ENCODE measurements around the gene NHS. TPM values are rescaled to one million over a fixed set of nuclear protein-coding genes. Genes with fewer than 3 reads are reported as not detected.

The NHS gene
- total RNA-seq, 1 donor from 2014 or later, result 8.3 TPM

GRCh38 chrX:17692709-17693346 is 317.8 kb downstream of the NHS start:
- no peaks in the 10 kb centered on the region for H3K4me1 ChIP-seq
- no peak overlapping the region for H3K4me3 ChIP-seq
- intact Hi-C loops (cut with DNase I), result no loop called here
- H3K36me3 ChIP-seq, result no peaks in the 10 kb centered on the region
- TF ChIP-seq POLR2A (IDR thresholded peaks at IDR 0.05) (no peak), POLR2AphosphoS5 (IDR thresholded peaks at IDR 0.05; ENCODE audit: insufficient read depth in 1 of 2, low read depth in 1 of 2) (no peak)
- TF ChIP-seq, protein P1, sequence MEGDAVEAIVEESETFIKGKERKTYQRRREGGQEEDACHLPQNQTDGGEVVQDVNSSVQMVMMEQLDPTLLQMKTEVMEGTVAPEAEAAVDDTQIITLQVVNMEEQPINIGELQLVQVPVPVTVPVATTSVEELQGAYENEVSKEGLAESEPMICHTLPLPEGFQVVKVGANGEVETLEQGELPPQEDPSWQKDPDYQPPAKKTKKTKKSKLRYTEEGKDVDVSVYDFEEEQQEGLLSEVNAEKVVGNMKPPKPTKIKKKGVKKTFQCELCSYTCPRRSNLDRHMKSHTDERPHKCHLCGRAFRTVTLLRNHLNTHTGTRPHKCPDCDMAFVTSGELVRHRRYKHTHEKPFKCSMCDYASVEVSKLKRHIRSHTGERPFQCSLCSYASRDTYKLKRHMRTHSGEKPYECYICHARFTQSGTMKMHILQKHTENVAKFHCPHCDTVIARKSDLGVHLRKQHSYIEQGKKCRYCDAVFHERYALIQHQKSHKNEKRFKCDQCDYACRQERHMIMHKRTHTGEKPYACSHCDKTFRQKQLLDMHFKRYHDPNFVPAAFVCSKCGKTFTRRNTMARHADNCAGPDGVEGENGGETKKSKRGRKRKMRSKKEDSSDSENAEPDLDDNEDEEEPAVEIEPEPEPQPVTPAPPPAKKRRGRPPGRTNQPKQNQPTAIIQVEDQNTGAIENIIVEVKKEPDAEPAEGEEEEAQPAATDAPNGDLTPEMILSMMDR (IDR thresholded peaks at IDR 0.05), result no peak
- no peak overlapping the region for H3K27ac ChIP-seq
- no peak for DNase-seq (ENCODE audit: extremely low spot score in 2 of 2)
- H3K9me3 ChIP-seq, result no peaks in the 10 kb centered on the region
- H3K27me3 ChIP-seq, result no peaks in the 10 kb centered on the region

DNA sequence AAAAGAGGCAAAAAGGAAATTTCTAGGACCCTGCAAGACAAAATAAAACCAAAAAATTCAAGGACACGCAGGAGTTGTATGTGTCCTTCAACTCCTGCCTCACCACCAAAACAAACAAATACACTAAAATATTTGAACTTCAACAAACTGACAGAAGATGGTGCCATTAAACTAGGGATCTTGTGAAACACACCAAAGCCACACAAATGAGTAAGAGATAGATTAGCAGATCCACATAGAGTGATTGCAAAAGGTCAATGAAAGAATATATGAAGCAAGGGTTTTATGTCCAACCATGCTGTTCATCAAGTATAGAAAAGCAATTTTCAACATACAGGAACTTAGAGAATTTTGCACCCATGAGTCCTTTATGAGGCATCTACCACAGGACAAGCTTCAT is 322.2 kb downstream of the NHS start:
- Histone ChIP-seq H3K4me1 (no peaks in the 10 kb centered on the region), H3K36me3 (no peaks in the 10 kb centered on the region), H3K27me3 (no peaks in the 10 kb centered on the region), H3K9me3 (no peaks in the 10 kb centered on the region), H3K27ac (no peak overlapping the region), H3K4me3 (no peak overlapping the region)
- intact Hi-C loops (cut with DNase I), result no loop called here
- TF ChIP-seq POLR2A (IDR thresholded peaks at IDR 0.05) (no peak), POLR2AphosphoS5 (IDR thresholded peaks at IDR 0.05; ENCODE audit: insufficient read depth in 1 of 2, low read depth in 1 of 2) (no peak)
- TF ChIP-seq, protein P1 (IDR thresholded peaks at IDR 0.05), result no peak
- DNase-seq (ENCODE audit: extremely low spot score in 2 of 2), result no peak

DNA sequence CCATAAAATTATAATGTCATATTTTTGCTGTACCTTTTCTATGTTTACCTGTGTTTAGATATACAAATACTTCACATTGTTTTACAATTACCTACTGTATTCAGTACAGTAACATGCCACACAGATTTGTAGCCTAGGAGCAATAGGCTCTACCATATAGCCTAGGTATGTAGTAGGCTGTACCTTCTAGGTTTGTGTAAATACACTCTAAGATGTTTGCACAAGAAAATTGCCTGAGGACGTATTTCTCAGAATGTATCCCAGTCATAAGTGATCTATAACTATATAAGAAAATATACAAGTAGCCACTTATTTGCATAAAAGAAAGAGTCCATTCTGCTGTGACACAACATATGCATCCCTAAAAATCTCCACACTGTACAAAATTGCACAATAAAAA is 326.0 kb downstream of the NHS start:
- Histone ChIP-seq H3K4me3 (no peak overlapping the region), H3K27ac (no peak overlapping the region), H3K4me1 (no peaks in the 10 kb centered on the region), H3K36me3 (no peaks in the 10 kb centered on the region), H3K27me3 (no peaks in the 10 kb centered on the region), H3K9me3 (no peaks in the 10 kb centered on the region)
- DNase-seq (ENCODE audit: extremely low spot score in 2 of 2), result no peak
- intact Hi-C loops (cut with DNase I), result no loop called here
- TF ChIP-seq, protein P1 (IDR thresholded peaks at IDR 0.05), result no peak

DNA sequence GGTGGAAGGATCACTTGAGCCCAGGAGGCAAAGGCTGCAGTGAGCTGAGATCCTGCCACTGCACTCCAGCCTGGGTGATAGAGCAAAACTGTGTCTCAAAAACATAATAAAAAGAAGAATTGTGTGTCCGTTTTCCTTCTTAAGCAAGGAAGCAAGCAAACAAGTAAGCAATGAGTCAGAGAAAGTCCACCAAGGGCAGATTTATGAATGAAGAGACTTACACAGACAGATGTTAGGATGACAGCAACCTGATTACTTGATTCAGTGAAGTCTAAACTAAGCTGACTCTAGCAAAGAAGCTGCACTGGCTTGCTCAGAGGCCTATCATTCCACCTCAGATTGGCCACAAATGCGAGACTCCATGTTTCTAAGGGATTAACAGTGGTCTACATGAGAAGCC is 328.2 kb downstream of the NHS start:
- TF ChIP-seq POLR2AphosphoS5 (IDR thresholded peaks at IDR 0.05; ENCODE audit: insufficient read depth in 1 of 2, low read depth in 1 of 2) (no peak), POLR2A (IDR thresholded peaks at IDR 0.05) (no peak)
- TF ChIP-seq, protein P1 (IDR thresholded peaks at IDR 0.05), result no peak
- no peaks in the 10 kb centered on the region for H3K9me3 ChIP-seq
- H3K4me3 ChIP-seq, result no peak overlapping the region
- H3K4me1 ChIP-seq, result no peaks in the 10 kb centered on the region
- DNase-seq (ENCODE audit: extremely low spot score in 2 of 2), result no peak
- no peaks in the 10 kb centered on the region for H3K36me3 ChIP-seq
- H3K27ac ChIP-seq, result no peak overlapping the region
- intact Hi-C loops (cut with DNase I), result no loop called here
- H3K27me3 ChIP-seq, result no peaks in the 10 kb centered on the region

- Histone ChIP-seq H3K27me3 (no peaks in the 10 kb centered on the region), H3K4me3 (no peak overlapping the region), H3K36me3 (no peaks in the 10 kb centered on the region), H3K9me3 (no peaks in the 10 kb centered on the region), H3K27ac (no peak overlapping the region), H3K4me1 (no peaks in the 10 kb centered on the region)
- DNase-seq (ENCODE audit: extremely low spot score in 2 of 2), result no peak
- no peak for TF ChIP-seq POLR2A (IDR thresholded peaks at IDR 0.05)
- TF ChIP-seq, protein P1 (IDR thresholded peaks at IDR 0.05), result no peak
- no peak for TF ChIP-seq POLR2AphosphoS5 (IDR thresholded peaks at IDR 0.05; ENCODE audit: insufficient read depth in 1 of 2, low read depth in 1 of 2)
- intact Hi-C loops (cut with DNase I), result no loop called here
Observed at GRCh38 chrX:17705211-17705610, 330.2 kb downstream of the NHS start.

Measured in vagina (tissue), 2 donors.